Transverse colon (tissue), 4 donors: ENCODE results near the gene SUSD3.

Source experiments
- CTCF ChIP-seq, 5 experiments: fragments of 200-600 bp in 3 of 5; fragments of 450-650 bp in 2 of 5; sonication (generic) in 3 of 5; IDR thresholded peaks; 1 replicate in 2 of 5; 2 replicates in 3 of 5; pipeline ENCODE4 v1.5.1; 2016 to 2017; ENCODE audit warnings: antibody characterized with exemption in 5 of 5, inconsistent platforms in 3 of 5, mild to moderate bottlenecking in 2 of 5, moderate library complexity in 1 of 5
- POLR2A ChIP-seq: fragments of 450-650 bp; IDR thresholded peaks from one replicate; pipeline ENCODE4 v1.6.1; 2016; ENCODE audit warnings: antibody characterized with exemption, mild to moderate bottlenecking, moderate library complexity
- POLR2AphosphoS5 ChIP-seq, 3 donors: sonication (generic); formaldehyde crosslinking; IDR thresholded peaks; one replicate each; pipeline ENCODE4 v1.6.1; 2016; ENCODE audit warnings: antibody characterized with exemption in 3 of 3

DNA sequence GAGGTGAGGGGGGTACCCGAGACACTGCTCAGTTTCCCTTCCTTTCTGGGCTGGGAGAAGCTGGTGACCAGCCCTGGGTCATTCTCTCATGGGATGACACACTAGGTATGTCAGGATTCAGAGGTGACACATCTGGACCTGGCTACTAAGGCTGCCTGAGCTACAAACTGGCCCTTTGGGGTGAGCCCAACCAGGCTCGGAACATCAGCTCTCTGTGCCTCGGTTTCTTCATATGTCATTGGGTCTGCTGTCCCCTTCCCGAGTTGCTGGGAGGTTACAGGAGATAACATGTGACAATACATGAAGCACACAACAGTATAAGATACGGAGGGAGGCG is 49.3 kb downstream of the SUSD3 start:
- TF ChIP-seq CTCF (IDR thresholded peaks at IDR 0.05) (no peak), POLR2AphosphoS5 (IDR thresholded peaks at IDR 0.05) (no peak), POLR2A (no peak)
